Adrenal gland (tissue), 12 donors: Measurements from ENCODE around the gene NINL. TPM values are rescaled to one million over a fixed set of nuclear protein-coding genes. Genes with fewer than 3 reads are reported as not detected.
"Not testable (repeated sequence)": the region's sequence is repeated elsewhere in the genome, so short reads cannot be mapped to it uniquely, and the experiment has no call there.

ENCODE experiments used
- DNase-seq, 7 donors: peaks; one replicate each; pipeline ENCODE4 v3.0.0-alpha.2; 2019 to 2020
- H3K27ac ChIP-seq, 5 donors: fragments of 200-600 bp; sonication (generic) in 4 of 5; 1 replicate in 3 of 5; 2 replicates in 2 of 5; pipeline versions ENCODE4 v1.5.1 to v1.8.0; 2016 to 2020; ENCODE audit warnings: mild to moderate bottlenecking in 1 of 5
- H3K27me3 ChIP-seq: fragments of 200-600 bp; 2 replicates; pipeline ENCODE4 v1.8.0; 2021
- H3K36me3 ChIP-seq, 2 donors: fragments of 200-600 bp; replicated peaks in 1 of 2; 1 replicate in 1 of 2; 2 replicates in 1 of 2; pipeline versions ENCODE4 v1.5.1 to v1.8.0; 2018 to 2022
- H3K4me1 ChIP-seq, 2 donors: fragments of 200-600 bp; replicated peaks in 1 of 2; 1 replicate in 1 of 2; 2 replicates in 1 of 2; pipeline versions ENCODE4 v1.5.1 to v1.8.0; 2018 to 2021
- H3K4me3 ChIP-seq, 4 donors: fragments of 200-600 bp; sonication (generic) in 3 of 4; one replicate each; pipeline ENCODE4 v1.5.1; 2016 to 2018
- H3K9me3 ChIP-seq, 3 donors: fragments of 200-600 bp; sonication (generic) in 1 of 3; replicated peaks in 1 of 3; 1 replicate in 2 of 3; 2 replicates in 1 of 3; pipeline versions ENCODE4 v1.5.1 to v1.8.0; 2016 to 2021
- POLR2A ChIP-seq, 2 donors: fragments of 450-650 bp; IDR thresholded peaks; one replicate each; pipeline ENCODE4 v1.6.1; 2017; ENCODE audit warnings: antibody characterized with exemption in 2 of 2, mild to moderate bottlenecking in 2 of 2, moderate library complexity in 1 of 2
- WGBS, 4 donors: extraction: QIAGEN DNeasy Blood & Tissue Kit in 2 of 4; methylation state at CpG; one replicate each; pipeline versions ENCODE4 v1.1.5 to v1.1.7; 2013 to 2017; 5-methylcytosine and 5-hydroxymethylcytosine counted together
- intact Hi-C, 2 donors: fragments of 100-400 bp; cut with DNase I; formaldehyde crosslinking; loops; one replicate each; pipeline versions ENCODE4 v1.14.1 to v1.15.0; 2022 to 2023
- polyA plus RNA-seq, 3 donors: library from polyadenylated mRNA; stranded (reverse); fragments of 200-250 nt in 2 of 3; fragments of 350-450 nt in 1 of 3; fragmentation: Illumina TruSeq in 1 of 3; extraction: RNeasy Lipid Tissue Mini Kit (QIAGEN cat#74804) in 1 of 3; gene quantifications; one replicate each; pipeline ENCODE4 v1.2.3, GENCODE V29; 2013 to 2014
- total RNA-seq, 9 donors: library from RNA; depleted of rRNA in 4 of 9; stranded (reverse); fragments of >200 nt in 4 of 9; fragments of 120-200 nt in 1 of 9; fragmentation: NEBNext Ultra II Directional in 1 of 9; extraction: Animal tissue kit (Norgen Biotek cat#: 25700) in 1 of 9; gene quantifications; one replicate each; pipeline versions ENCODE4 v1.1.0 to v1.2.4, GENCODE V29; 2013 to 2023
- TF ChIP-seq, protein P1 (sequence below), 6 experiments: fragments of 450-650 bp in 4 of 6; fragments of 200-600 bp in 2 of 6; sonication (generic) in 1 of 6; IDR thresholded peaks; 1 replicate in 5 of 6; 2 replicates in 1 of 6; pipeline versions ENCODE4 v1.5.1 to v1.8.0; 2016 to 2021; ENCODE audit warnings: antibody characterized with exemption in 6 of 6, mild to moderate bottlenecking in 2 of 6, moderate library complexity in 1 of 6
- donor health status: healthy with polysubstance abuse.
- donor health status: Bipolar disorder and iron deficiency.
- donor health status: DM: yes; HTN: yes; CAD: no.
- donor health status: DM: no; HTN: no; CAD: no.
- donor health status: DM: no; HTN: no; CAD: no.
- donor health status: DM: yes; HTN: yes; CAD: no.

The NINL gene
- total and polyA plus RNA-seq, 12 donors: 10.0 to 30.9 (median 15.4) TPM

DNA sequence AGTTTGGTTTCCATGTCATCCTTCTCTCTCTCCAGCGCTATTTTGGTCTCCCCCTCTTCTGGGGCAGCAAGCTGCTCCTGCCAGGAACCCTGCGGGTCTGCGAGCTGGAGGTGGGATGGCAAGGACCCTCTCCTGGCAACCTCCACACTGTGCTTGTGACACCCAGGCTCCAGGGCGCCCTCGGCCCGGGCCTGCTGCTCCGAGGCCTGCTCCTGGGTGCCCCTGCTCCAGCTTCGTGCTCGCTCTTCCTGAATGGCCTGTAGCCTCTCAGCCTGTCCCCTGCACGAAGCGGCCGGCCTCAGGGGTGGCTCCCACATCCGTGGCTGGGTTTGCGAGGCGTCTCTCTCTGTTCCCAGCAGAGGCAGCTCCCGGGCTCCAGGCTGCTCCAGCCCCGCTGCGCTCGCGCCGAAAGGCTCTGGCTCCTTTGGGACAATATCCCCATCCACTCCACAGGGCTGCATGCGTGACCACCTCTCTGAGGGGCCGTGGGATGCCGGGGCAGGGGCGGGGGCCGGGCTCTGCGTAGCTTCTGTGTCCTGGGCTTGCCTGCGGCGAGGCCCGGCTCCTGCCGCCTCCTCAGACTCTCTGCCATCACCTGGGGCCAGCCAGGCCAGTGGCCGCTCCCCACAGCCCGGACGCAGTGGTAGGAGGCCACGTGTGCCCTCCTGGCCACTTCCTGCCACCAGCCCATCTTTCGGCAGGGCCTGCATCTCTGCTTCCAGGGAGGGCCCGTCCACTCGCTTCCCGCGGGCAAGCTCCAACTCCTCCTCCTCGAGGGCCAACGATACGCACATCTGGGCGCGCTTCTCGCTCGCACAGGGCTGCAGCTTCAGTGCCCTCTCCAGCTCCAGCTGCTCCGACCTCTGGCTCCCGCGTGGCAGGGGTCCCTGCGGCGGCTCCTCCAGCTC, 109.0 kb downstream of the NINL start:
- H3K36me3 ChIP-seq: peaks cover 0 to 6% of the 10 kb centered on the region in 2 donors
- intact Hi-C loops: loop anchor here in 1 of 2 donors (10.0 kb wide), 1 partner anchor 58 kb away; no protein-coding TSS in a partner anchor
- H3K27ac ChIP-seq: no peak overlapping the region

DNA sequence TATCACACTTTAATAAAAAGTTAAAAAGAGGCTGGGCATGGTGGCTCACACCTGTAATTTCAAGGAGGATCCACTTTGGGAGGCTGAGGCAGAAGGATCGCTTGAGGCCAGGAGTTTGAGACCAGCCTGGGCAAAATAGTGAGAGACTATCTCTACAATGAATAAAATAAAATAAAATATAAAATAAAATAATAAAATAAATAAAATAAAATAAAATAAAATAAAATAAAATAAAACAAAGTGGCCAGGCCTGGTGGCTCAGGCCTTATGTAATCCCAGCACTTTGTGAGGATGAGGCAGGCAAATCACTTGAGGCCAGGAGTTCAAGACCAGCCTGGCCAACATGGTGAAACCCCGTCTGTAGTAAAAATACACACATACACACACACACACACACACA, 112.0 kb downstream of the NINL start:
- intact Hi-C loops: loop anchor here in 1 of 2 donors (10.0 kb wide), 1 partner anchor 62 kb away; no protein-coding TSS in a partner anchor
- not testable (repeated sequence) for H3K4me3 ChIP-seq, H3K27ac ChIP-seq, H3K27me3 ChIP-seq, DNase-seq, H3K9me3 ChIP-seq, H3K4me1 ChIP-seq
- 87 to 100% (median 95%) methylated on average over 2 of the region's 2 CpGs for WGBS, 4 donors
- peaks cover 0 to 13% of the 10 kb centered on the region in 2 donors for H3K36me3 ChIP-seq

More for the DNA sequence above, 109.0 kb downstream of the NINL start:
- no peak overlapping the region for H3K4me3 ChIP-seq
- no peaks in the 10 kb centered on the region for H3K27me3 ChIP-seq
- H3K4me1 ChIP-seq: no peaks in the 10 kb centered on the region
- DNase-seq: no peak
- no peak for TF ChIP-seq POLR2A (IDR thresholded peaks at IDR 0.05)
- TF ChIP-seq, protein P1, sequence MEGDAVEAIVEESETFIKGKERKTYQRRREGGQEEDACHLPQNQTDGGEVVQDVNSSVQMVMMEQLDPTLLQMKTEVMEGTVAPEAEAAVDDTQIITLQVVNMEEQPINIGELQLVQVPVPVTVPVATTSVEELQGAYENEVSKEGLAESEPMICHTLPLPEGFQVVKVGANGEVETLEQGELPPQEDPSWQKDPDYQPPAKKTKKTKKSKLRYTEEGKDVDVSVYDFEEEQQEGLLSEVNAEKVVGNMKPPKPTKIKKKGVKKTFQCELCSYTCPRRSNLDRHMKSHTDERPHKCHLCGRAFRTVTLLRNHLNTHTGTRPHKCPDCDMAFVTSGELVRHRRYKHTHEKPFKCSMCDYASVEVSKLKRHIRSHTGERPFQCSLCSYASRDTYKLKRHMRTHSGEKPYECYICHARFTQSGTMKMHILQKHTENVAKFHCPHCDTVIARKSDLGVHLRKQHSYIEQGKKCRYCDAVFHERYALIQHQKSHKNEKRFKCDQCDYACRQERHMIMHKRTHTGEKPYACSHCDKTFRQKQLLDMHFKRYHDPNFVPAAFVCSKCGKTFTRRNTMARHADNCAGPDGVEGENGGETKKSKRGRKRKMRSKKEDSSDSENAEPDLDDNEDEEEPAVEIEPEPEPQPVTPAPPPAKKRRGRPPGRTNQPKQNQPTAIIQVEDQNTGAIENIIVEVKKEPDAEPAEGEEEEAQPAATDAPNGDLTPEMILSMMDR (IDR thresholded peaks at IDR 0.05): no peak
- H3K9me3 ChIP-seq: no peaks in the 10 kb centered on the region
- 92 to 96% (median 94%) methylated on average over 18 to 52 of the region's 52 CpGs for WGBS, 4 donors

DNA sequence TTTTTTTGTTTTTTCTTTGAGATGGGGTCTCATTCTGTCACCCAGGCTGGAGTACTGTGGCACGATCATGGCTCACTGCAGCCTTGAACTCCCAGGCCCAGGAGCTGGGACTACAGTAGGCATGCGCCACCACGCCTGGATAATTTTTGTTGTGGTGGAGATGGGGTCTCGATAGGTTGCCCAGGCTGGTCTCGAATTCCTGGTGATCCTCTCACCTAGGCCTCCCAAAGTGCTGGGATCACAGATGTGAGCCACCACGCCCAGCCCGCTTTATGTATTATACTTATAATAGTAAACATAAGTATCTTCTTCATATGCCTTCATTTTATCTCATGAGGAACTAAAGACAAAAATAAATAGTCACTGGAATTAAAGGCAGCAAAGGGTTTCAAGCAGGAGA, 114.3 kb downstream of the NINL start:
- 93 to 96% (median 95%) methylated on average over 7 of the region's 7 CpGs for WGBS, 4 donors
- Histone ChIP-seq H3K36me3 (peaks cover 0 to 31% of the 10 kb centered on the region in 2 donors), H3K27me3 (no peaks in the 10 kb centered on the region), H3K4me1 (no peaks in the 10 kb centered on the region), H3K27ac (no peak overlapping the region), H3K9me3 (no peaks in the 10 kb centered on the region), H3K4me3 (no peak overlapping the region)
- DNase-seq: no peak
- intact Hi-C loops: loop anchor here in 1 of 2 donors (10.0 kb wide), 1 partner anchor 64 kb away; no protein-coding TSS in a partner anchor
- no peak for TF ChIP-seq POLR2A (IDR thresholded peaks at IDR 0.05)
- TF ChIP-seq, protein P1 (IDR thresholded peaks at IDR 0.05): no peak

DNA sequence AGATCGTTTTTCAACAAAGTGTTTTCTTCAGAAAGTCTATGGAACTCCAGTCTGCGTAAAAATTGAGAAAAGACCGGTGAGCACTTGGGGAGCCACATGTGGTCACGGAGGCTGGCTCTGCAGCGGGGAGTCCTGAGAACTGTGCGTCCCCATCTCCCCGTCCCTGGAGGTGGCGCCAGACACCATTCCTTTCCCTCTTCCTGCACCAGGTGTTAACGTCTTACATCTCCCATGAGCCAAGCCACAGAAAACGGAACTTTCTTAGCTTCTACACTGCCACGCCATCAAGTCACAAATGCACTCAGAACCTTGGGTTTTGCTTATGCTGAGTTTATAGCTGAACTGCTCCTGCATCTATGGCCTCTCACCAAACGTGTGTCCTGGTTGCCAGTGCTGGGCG, 115.3 kb downstream of the NINL start:
- Histone ChIP-seq H3K27ac (no peak overlapping the region), H3K36me3 (peaks cover 0 to 31% of the 10 kb centered on the region in 2 donors), H3K27me3 (no peaks in the 10 kb centered on the region), H3K4me1 (no peaks in the 10 kb centered on the region), H3K4me3 (no peak overlapping the region), H3K9me3 (no peaks in the 10 kb centered on the region)
- 71 to 77% (median 74%) methylated on average over 13 of the region's 13 CpGs for WGBS, 4 donors
- peak in 1 of 7 donors; percentile 15 for DNase-seq
- no peak for TF ChIP-seq POLR2A (IDR thresholded peaks at IDR 0.05)
- TF ChIP-seq, protein P1 (IDR thresholded peaks at IDR 0.05): peak in 5 of 6 experiments; percentile 4 to 33 (median 29)
- intact Hi-C loops: loop anchor here in 1 of 2 donors (10.0 kb wide), 1 partner anchor 65 kb away; no protein-coding TSS in a partner anchor
